ENCODE results near the gene LEPROT.
"Not testable (repeated sequence)": the region's sequence is repeated elsewhere in the genome, so short reads cannot be mapped to it uniquely, and the experiment has no call there.

LEPROT gene

DNA sequence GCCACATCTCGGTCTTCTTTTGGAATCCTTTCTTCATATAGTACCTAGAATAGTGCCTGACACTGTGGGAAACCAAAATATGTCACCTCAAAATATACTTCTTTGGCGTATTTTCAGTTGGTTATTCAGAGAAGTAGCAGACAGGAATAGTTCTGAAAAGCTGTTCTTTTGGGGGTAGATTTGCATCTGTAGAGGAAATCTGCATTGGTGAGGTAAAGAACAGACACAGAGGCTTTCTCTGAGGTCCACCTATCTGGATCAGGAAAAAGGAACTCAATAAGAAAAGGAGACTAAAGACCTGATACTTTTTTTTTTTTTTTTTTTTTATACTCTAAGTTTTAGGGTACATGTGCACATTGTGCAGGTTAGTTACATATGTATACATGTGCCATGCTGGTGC is 23.2 kb downstream of the LEPROT start:
- TF ChIP-seq NFRKB (IDR thresholded peaks at IDR 0.05) (no peak), FOXA1 (IDR thresholded peaks at IDR 0.05) (no peak), SP1 (IDR thresholded peaks at IDR 0.05) (no peak), FOXK2 (IDR thresholded peaks at IDR 0.05) (no peak), SUZ12 (IDR thresholded peaks at IDR 0.05) (no peak), BHLHE40 (IDR thresholded peaks at IDR 0.05; ENCODE audit: borderline replicate concordance) (no peak), HDGF (IDR thresholded peaks at IDR 0.05; ENCODE audit: borderline replicate concordance) (no peak), LEF1 (IDR thresholded peaks at IDR 0.05; ENCODE audit: borderline replicate concordance) (no peak), CTBP1 (IDR thresholded peaks at IDR 0.05; ENCODE audit: borderline replicate concordance) (no peak), ARNT (IDR thresholded peaks at IDR 0.05) (no peak), ELF4 (IDR thresholded peaks at IDR 0.05) (no peak), TARDBP (IDR thresholded peaks at IDR 0.05) (no peak), ZNF384 (IDR thresholded peaks at IDR 0.05) (no peak), FOXM1 (IDR thresholded peaks at IDR 0.05; ENCODE audit: borderline replicate concordance) (no peak), L3MBTL2 (conservative IDR thresholded peaks at IDR 0.05) (no peak)
- TF ChIP-seq, protein P1, sequence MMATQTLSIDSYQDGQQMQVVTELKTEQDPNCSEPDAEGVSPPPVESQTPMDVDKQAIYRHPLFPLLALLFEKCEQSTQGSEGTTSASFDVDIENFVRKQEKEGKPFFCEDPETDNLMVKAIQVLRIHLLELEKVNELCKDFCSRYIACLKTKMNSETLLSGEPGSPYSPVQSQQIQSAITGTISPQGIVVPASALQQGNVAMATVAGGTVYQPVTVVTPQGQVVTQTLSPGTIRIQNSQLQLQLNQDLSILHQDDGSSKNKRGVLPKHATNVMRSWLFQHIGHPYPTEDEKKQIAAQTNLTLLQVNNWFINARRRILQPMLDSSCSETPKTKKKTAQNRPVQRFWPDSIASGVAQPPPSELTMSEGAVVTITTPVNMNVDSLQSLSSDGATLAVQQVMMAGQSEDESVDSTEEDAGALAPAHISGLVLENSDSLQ (IDR thresholded peaks at IDR 0.05) = no peak
- ChIA-PET CTCF (no interaction called here), POLR2A (no interaction called here)
- no peak for DNase-seq (ENCODE audit: extremely low spot score)

DNA sequence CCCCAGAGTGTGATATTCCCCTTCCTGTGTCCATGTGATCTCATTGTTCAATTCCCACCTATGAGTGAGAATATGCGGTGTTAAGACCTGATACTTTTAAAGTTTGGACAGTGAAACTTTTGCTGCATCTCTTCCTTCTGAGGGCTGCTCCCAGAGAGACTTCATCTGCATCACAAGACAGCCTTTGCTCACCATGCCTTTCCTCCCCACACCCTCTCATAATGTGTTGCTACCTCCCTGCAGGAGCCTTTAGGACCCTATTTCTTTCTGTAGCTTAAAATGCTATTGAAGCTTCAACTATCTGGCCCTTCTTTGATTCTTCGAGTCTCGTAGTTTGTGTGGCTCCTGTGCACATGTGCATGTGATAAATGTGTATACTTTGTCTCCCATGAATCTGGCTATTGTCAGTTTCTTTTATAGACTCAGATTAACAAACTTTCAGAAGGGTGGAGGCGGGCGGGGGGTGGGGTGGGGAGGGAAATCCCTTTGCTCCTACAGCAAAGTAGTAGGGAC is 23.7 kb downstream of the LEPROT start:
- DNase-seq (ENCODE audit: extremely low spot score) = no peak
- POLR2A ChIA-PET = no interaction called here
- CTCF ChIA-PET = no interaction called here
- TF ChIP-seq CTBP1 (IDR thresholded peaks at IDR 0.05; ENCODE audit: borderline replicate concordance) (no peak), HDGF (IDR thresholded peaks at IDR 0.05; ENCODE audit: borderline replicate concordance) (no peak), ELF4 (IDR thresholded peaks at IDR 0.05) (no peak), SUZ12 (IDR thresholded peaks at IDR 0.05) (no peak)

DNA sequence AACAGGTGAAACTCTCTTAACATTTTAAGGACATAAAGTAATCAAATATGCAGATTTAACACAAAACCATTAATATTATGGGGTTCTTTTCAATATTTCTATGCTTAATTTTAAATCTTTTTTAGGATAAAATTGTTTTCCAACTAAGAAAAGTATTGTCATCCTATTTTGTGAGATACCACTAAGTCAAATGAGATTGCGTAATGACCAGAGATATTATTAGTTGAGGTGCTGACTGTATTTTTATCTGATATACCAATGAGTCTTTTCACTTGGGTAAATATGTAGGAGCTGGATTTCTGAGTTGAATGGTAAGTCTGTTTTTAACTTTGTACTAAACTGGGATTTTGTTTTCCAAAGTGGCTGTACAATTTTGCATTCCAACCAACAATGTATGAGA is 25.4 kb downstream of the LEPROT start:
- ChIA-PET POLR2A (no interaction called here), CTCF (interaction anchor here (0.6 kb wide), 2 partner anchors 127 to 207 kb away, joined by 3 read pairs; no protein-coding TSS in a partner anchor)
- TF ChIP-seq, protein P1 (IDR thresholded peaks at IDR 0.05) = no peak
- TF ChIP-seq HDGF (IDR thresholded peaks at IDR 0.05; ENCODE audit: borderline replicate concordance) (no peak), CTBP1 (IDR thresholded peaks at IDR 0.05; ENCODE audit: borderline replicate concordance) (no peak), TARDBP (IDR thresholded peaks at IDR 0.05) (no peak), BHLHE40 (IDR thresholded peaks at IDR 0.05; ENCODE audit: borderline replicate concordance) (no peak), SUZ12 (IDR thresholded peaks at IDR 0.05) (no peak), FOXK2 (IDR thresholded peaks at IDR 0.05) (no peak), LEF1 (IDR thresholded peaks at IDR 0.05; ENCODE audit: borderline replicate concordance) (no peak)
- no peak for DNase-seq (ENCODE audit: extremely low spot score)

DNA sequence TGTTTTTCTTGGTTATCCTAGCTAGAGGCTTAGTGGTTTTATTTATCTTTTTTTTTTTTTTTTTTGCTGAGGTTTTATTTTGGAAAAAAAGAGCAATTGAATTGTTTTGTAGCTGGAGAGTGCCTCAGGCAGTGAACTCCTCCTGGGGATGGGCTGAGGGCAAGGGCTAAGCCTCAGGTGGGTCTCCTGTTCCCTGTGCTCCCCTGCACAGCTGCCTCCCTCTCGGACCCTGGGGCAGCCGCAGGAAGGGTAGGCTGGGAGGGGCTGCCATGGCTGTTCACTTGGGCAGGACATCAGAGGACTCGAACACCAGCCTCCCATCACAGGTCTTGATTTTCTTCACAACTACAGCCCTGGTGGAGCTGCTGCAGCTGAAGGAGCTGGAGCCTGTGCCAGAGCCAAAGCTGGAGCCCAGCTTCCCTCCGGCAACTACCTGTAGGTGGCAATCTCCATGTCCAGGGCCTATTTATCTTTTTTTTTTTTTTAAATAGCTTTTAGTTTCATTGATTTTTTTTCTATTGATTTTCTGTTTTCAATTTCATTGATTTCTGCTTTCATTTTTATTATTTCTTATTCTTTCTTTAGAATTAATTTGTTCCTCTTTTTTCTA is 28.9 kb downstream of the LEPROT start:
- ChIA-PET POLR2A (no interaction called here), CTCF (interaction anchor here (0.7 kb wide), 1 partner anchor 40 kb away, joined by 9 read pairs; no protein-coding TSS in a partner anchor)
- TF ChIP-seq ZNF384 (IDR thresholded peaks at IDR 0.05) (peak; percentile 75), ARNT (IDR thresholded peaks at IDR 0.05) (no peak)
- no peak for DNase-seq (ENCODE audit: extremely low spot score)

DNA sequence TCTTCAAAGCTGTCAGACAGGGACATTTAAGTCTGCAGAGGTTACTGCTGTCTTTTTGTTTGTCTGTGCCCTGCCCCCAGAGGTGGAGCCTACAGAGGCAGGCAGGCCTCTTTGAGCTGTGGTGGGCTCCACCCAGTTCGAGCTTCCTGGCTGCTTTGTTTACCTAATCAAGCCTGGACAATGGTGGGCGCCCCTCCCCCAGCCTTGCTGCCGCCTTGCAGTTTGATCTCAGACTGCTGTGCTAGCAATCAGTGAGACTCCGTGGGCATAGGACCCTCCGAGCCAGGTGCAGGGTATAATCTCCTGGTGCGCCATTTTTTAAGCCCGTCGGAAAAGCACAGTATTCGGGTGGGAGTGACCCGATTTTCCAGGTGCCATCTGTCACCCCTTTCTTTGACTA is 35.2 kb downstream of the LEPROT start:
- CTCF ChIA-PET; POLR2A ChIA-PET; DNase-seq (ENCODE audit: extremely low spot score): not testable (repeated sequence)

DNA sequence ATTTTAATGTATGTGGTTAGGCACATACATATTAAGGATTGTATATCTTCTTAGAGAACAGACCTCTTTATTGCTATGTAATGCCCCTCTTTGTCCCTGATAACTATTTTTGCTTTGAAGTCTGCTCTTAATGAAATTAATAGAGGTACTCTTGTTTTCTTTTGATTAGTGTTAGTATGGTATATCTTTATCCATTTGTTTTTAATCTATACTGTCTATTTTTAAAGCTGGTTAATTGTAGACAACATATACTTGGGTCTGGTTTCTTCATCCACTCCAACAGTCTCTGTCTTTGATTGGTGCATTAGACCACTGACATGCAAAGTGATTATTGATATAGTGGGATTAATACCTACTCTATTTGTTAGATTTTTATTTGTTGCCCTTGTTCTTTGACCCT is 36.0 kb downstream of the LEPROT start:
- TF ChIP-seq L3MBTL2 (conservative IDR thresholded peaks at IDR 0.05) = no peak
- no peak for TF ChIP-seq HDGF (IDR thresholded peaks at IDR 0.05; ENCODE audit: borderline replicate concordance)
- no peak for TF ChIP-seq FOXM1 (IDR thresholded peaks at IDR 0.05; ENCODE audit: borderline replicate concordance)
- TF ChIP-seq, protein P1 (IDR thresholded peaks at IDR 0.05) = no peak
- TF ChIP-seq ZNF384 (IDR thresholded peaks at IDR 0.05) = no peak
- TF ChIP-seq ELF4 (IDR thresholded peaks at IDR 0.05) = no peak
- no peak for TF ChIP-seq SP1 (IDR thresholded peaks at IDR 0.05)
- TF ChIP-seq LEF1 (IDR thresholded peaks at IDR 0.05; ENCODE audit: borderline replicate concordance) = no peak
- TF ChIP-seq NFRKB (IDR thresholded peaks at IDR 0.05) = no peak
- no peak for TF ChIP-seq BHLHE40 (IDR thresholded peaks at IDR 0.05; ENCODE audit: borderline replicate concordance)
- TF ChIP-seq SUZ12 (IDR thresholded peaks at IDR 0.05) = no peak
- TF ChIP-seq CTBP1 (IDR thresholded peaks at IDR 0.05; ENCODE audit: borderline replicate concordance) = no peak
- TF ChIP-seq FOXA1 (IDR thresholded peaks at IDR 0.05) = no peak
- ChIA-PET CTCF (no interaction called here), POLR2A (no interaction called here)
- DNase-seq (ENCODE audit: extremely low spot score) = no peak

DNA sequence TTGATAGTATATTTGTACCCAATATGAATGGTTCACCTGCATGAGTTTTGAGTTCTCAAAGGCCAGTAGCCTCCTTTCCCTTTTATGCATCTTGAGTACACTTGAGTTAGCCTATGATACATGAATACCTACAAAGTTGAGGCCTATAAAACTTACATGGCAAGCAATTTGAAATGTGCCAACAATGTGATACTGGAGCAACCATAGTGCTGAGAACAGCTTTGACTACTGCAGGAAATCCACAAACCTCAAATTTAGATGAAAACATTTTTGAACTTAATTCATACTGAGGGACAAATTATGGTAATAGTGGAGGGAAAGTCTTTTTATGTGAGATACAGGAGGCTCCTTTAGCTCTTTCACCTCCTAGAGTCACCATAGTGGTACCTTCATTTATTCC is 37.4 kb downstream of the LEPROT start:
- TF ChIP-seq ZNF384 (IDR thresholded peaks at IDR 0.05) (no peak), CTBP1 (IDR thresholded peaks at IDR 0.05; ENCODE audit: borderline replicate concordance) (no peak), ELF4 (IDR thresholded peaks at IDR 0.05) (no peak), SP1 (IDR thresholded peaks at IDR 0.05) (no peak), L3MBTL2 (conservative IDR thresholded peaks at IDR 0.05) (no peak), FOXK2 (IDR thresholded peaks at IDR 0.05) (no peak), SUZ12 (IDR thresholded peaks at IDR 0.05) (no peak), LEF1 (IDR thresholded peaks at IDR 0.05; ENCODE audit: borderline replicate concordance) (no peak), FOXA1 (IDR thresholded peaks at IDR 0.05) (no peak), NFRKB (IDR thresholded peaks at IDR 0.05) (no peak), ARNT (IDR thresholded peaks at IDR 0.05) (no peak), FOXM1 (IDR thresholded peaks at IDR 0.05; ENCODE audit: borderline replicate concordance) (no peak), BHLHE40 (IDR thresholded peaks at IDR 0.05; ENCODE audit: borderline replicate concordance) (no peak), HDGF (IDR thresholded peaks at IDR 0.05; ENCODE audit: borderline replicate concordance) (no peak), TARDBP (IDR thresholded peaks at IDR 0.05) (no peak)
- TF ChIP-seq, protein P1 (IDR thresholded peaks at IDR 0.05) = no peak
- POLR2A ChIA-PET = no interaction called here
- CTCF ChIA-PET = interaction anchor here (0.6 to 3.3 kb wide), 4 partner anchors 11 to 230 kb away, joined by 3 to 27 read pairs (median 6); no protein-coding TSS in a partner anchor
- DNase-seq (ENCODE audit: extremely low spot score) = no peak

Measured in HEK293T (cell line).